ENCODE results near the gene MYL7.

The MYL7 gene

DNA sequence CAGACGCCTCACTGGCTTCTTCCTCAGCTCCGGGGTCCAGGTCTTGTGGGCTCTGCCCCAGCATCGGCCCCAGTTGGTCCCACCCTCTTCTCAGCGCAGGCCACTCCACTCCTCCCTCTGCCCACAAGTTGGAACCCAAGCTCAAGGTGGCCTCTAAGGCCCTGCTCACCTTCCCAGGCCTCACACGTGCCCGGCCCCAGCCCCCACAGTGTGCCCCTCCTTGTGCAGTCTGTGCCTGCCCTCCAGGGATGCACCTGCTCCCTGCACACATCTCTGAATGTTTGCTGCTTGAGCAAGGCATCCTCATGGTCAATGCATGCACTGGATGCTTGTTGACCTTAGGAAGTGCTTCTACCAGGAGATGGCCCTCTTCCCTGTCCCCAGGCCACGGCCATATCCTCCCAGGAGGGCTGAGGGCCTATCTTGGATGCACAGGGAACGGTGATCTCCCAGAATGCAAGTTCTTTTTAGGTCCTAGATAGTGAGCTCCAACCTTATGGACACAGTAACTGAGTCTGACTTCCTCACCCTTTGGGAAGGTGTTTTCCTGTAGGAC is 44.7 kb downstream of the MYL7 start:
- Histone ChIP-seq H3K27me3 (ENCODE audit: insufficient read depth, low read depth) (no peaks in the 10 kb centered on the region), H3K36me3 (ENCODE audit: insufficient read depth) (no peaks in the 10 kb centered on the region), H3K9ac (no peak overlapping the region), H3K4me1 (ENCODE audit: low read depth, poor library complexity, severe bottlenecking) (peaks cover 22% of the 10 kb centered on the region), H3K27ac (no peak overlapping the region), H3K79me2 (ENCODE audit: insufficient read depth, low read depth) (no peaks in the 10 kb centered on the region), H3K4me2 (no peak overlapping the region), H3K4me3 (IDR thresholded peaks at IDR 0.05; ENCODE audit: insufficient read depth, low read depth, low read length) (no peak overlapping the region), H2AFZ (ENCODE audit: low read depth) (no peak overlapping the region), H4K20me1 (ENCODE audit: insufficient read depth) (no peaks in the 10 kb centered on the region)
- TF ChIP-seq, protein P1, sequence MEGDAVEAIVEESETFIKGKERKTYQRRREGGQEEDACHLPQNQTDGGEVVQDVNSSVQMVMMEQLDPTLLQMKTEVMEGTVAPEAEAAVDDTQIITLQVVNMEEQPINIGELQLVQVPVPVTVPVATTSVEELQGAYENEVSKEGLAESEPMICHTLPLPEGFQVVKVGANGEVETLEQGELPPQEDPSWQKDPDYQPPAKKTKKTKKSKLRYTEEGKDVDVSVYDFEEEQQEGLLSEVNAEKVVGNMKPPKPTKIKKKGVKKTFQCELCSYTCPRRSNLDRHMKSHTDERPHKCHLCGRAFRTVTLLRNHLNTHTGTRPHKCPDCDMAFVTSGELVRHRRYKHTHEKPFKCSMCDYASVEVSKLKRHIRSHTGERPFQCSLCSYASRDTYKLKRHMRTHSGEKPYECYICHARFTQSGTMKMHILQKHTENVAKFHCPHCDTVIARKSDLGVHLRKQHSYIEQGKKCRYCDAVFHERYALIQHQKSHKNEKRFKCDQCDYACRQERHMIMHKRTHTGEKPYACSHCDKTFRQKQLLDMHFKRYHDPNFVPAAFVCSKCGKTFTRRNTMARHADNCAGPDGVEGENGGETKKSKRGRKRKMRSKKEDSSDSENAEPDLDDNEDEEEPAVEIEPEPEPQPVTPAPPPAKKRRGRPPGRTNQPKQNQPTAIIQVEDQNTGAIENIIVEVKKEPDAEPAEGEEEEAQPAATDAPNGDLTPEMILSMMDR (conservative IDR thresholded peaks at IDR 0.05; ENCODE audit: low read depth, low read length): no peak

DNA sequence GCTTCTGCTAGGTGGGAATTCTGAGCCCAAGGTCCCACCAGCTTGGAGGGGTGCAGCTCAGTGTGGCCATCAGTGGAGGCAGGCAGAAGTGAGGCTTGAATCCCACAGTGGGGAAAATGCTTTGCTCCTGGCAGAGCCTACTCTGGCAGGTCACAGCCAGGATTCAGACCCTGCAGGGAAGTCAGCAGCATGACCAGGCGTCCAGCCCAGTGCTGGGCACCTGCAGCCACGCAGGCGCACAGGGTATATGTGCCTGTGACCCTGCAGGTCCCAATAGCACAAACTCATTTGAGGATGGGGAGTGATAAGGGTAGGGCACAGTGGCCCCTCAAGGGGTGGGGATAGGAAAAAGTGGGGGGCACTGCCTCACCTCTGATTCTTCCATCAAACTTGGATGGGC is 45.4 kb downstream of the MYL7 start:
- H3K36me3 ChIP-seq (ENCODE audit: insufficient read depth): no peaks in the 10 kb centered on the region
- no peaks in the 10 kb centered on the region for H4K20me1 ChIP-seq (ENCODE audit: insufficient read depth)
- H3K79me2 ChIP-seq (ENCODE audit: insufficient read depth, low read depth): no peaks in the 10 kb centered on the region
- TF ChIP-seq, protein P1 (conservative IDR thresholded peaks at IDR 0.05; ENCODE audit: low read depth, low read length): no peak
- H3K9ac ChIP-seq: no peak overlapping the region
- H3K27ac ChIP-seq: no peak overlapping the region
- no peak overlapping the region for H3K4me3 ChIP-seq (IDR thresholded peaks at IDR 0.05; ENCODE audit: insufficient read depth, low read depth, low read length)
- no peak overlapping the region for H2AFZ ChIP-seq (ENCODE audit: low read depth)
- H3K27me3 ChIP-seq (ENCODE audit: insufficient read depth, low read depth): no peaks in the 10 kb centered on the region
- peaks cover 22% of the 10 kb centered on the region for H3K4me1 ChIP-seq (ENCODE audit: low read depth, poor library complexity, severe bottlenecking)
- no peak overlapping the region for H3K4me2 ChIP-seq

DNA sequence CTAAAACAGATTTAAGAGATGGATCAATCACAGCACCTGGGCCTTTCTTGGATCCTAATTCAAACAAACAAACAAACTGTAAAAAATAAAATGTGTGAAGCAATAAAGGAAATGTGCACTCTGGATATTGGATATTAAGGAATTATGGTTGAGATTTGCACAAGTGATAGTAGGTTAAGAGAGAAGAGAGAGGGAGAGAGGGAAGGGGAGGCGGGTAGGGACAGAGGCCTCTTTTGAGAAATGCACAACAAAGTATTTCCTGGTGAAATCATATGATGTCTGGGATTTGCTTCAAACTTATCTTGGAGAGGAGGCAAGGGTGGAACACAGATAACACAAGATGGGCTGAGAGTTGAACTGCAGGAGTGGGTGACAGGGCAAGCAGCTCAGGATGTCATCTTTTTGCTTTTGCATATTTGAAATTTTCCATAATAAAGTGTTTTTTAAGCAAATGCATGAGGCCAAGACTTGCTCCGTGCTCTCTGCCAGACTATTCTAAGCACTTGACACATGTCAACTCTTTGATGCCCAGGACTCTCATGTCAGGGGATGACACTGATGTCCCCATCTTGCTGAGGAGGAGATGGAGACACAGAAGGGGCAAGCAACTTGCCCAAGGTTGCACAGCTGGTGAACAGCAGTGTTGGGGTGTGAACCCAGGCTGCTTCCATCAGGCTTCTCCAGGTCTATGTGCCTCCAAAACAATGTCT is 46.1 kb downstream of the MYL7 start:
- H3K4me3 ChIP-seq (IDR thresholded peaks at IDR 0.05; ENCODE audit: insufficient read depth, low read depth, low read length): no peak overlapping the region
- TF ChIP-seq, protein P1 (conservative IDR thresholded peaks at IDR 0.05; ENCODE audit: low read depth, low read length): no peak
- H3K27ac ChIP-seq: no peak overlapping the region
- no peak overlapping the region for H3K4me2 ChIP-seq
- H3K36me3 ChIP-seq (ENCODE audit: insufficient read depth): no peaks in the 10 kb centered on the region
- peaks cover 22% of the 10 kb centered on the region for H3K4me1 ChIP-seq (ENCODE audit: low read depth, poor library complexity, severe bottlenecking)
- H3K9ac ChIP-seq: no peak overlapping the region
- no peaks in the 10 kb centered on the region for H3K79me2 ChIP-seq (ENCODE audit: insufficient read depth, low read depth)
- no peaks in the 10 kb centered on the region for H3K27me3 ChIP-seq (ENCODE audit: insufficient read depth, low read depth)
- no peaks in the 10 kb centered on the region for H4K20me1 ChIP-seq (ENCODE audit: insufficient read depth)
- no peak overlapping the region for H2AFZ ChIP-seq (ENCODE audit: low read depth)

DNA sequence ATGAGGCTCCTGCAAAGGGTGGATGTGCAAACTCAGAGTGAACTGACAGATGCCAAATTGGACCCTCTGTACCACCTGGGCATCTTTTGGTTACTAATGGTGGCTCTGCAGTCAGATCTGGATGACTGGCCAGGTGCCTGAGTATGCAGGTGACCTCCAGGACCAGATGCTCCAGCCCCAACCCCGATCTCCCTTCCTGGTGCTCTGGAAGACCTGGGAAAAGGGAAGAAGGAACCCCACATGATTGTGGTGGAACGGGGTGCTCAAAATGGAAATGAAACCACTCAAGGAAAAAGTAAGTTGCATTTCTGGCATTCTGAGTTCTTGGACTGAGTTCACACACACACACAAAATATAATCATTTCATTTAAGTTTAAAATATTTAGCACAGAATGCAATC is 46.8 kb downstream of the MYL7 start:
- Histone ChIP-seq H3K9ac (no peak overlapping the region), H2AFZ (ENCODE audit: low read depth) (no peak overlapping the region), H3K79me2 (ENCODE audit: insufficient read depth, low read depth) (no peaks in the 10 kb centered on the region), H3K4me1 (ENCODE audit: low read depth, poor library complexity, severe bottlenecking) (peaks cover 22% of the 10 kb centered on the region), H3K4me2 (no peak overlapping the region), H3K4me3 (IDR thresholded peaks at IDR 0.05; ENCODE audit: insufficient read depth, low read depth, low read length) (no peak overlapping the region), H3K27me3 (ENCODE audit: insufficient read depth, low read depth) (no peaks in the 10 kb centered on the region), H3K27ac (no peak overlapping the region), H4K20me1 (ENCODE audit: insufficient read depth) (no peaks in the 10 kb centered on the region), H3K36me3 (ENCODE audit: insufficient read depth) (no peaks in the 10 kb centered on the region)
- TF ChIP-seq, protein P1 (conservative IDR thresholded peaks at IDR 0.05; ENCODE audit: low read depth, low read length): no peak
